ENCODE results near the gene MICA.

GRCh38 chr6:31438677-31439076, 35.3 kb downstream of the MICA start:
- TF ChIP-seq POLR2A (IDR thresholded peaks at IDR 0.05), result no peak
- TF ChIP-seq, protein P1, sequence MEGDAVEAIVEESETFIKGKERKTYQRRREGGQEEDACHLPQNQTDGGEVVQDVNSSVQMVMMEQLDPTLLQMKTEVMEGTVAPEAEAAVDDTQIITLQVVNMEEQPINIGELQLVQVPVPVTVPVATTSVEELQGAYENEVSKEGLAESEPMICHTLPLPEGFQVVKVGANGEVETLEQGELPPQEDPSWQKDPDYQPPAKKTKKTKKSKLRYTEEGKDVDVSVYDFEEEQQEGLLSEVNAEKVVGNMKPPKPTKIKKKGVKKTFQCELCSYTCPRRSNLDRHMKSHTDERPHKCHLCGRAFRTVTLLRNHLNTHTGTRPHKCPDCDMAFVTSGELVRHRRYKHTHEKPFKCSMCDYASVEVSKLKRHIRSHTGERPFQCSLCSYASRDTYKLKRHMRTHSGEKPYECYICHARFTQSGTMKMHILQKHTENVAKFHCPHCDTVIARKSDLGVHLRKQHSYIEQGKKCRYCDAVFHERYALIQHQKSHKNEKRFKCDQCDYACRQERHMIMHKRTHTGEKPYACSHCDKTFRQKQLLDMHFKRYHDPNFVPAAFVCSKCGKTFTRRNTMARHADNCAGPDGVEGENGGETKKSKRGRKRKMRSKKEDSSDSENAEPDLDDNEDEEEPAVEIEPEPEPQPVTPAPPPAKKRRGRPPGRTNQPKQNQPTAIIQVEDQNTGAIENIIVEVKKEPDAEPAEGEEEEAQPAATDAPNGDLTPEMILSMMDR (IDR thresholded peaks at IDR 0.05), result no peak

Measured in suprapubic skin (tissue), 3 donors.